DOHH2 (cell line): ENCODE results near the gene INPPL1.

ENCODE experiments used
- EZH2phosphoT487 ChIP-seq: fragments of 200-600 bp; sonication (generic); IDR thresholded peaks from 2 replicates; pipeline ENCODE4 v1.6.1; 2017; ENCODE audit warnings: borderline replicate concordance, mild to moderate bottlenecking, antibody characterized with exemption, low read length, moderate library complexity, mixed read lengths
- TF ChIP-seq, protein P1 (sequence below): fragments of 200-600 bp; sonication (generic); IDR thresholded peaks from one replicate; pipeline ENCODE4 v1.5.1; 2014; ENCODE audit warnings: antibody characterized with exemption, mild to moderate bottlenecking, low read depth, low read length; ENCODE audit not compliant: poor library complexity, severe bottlenecking

DNA sequence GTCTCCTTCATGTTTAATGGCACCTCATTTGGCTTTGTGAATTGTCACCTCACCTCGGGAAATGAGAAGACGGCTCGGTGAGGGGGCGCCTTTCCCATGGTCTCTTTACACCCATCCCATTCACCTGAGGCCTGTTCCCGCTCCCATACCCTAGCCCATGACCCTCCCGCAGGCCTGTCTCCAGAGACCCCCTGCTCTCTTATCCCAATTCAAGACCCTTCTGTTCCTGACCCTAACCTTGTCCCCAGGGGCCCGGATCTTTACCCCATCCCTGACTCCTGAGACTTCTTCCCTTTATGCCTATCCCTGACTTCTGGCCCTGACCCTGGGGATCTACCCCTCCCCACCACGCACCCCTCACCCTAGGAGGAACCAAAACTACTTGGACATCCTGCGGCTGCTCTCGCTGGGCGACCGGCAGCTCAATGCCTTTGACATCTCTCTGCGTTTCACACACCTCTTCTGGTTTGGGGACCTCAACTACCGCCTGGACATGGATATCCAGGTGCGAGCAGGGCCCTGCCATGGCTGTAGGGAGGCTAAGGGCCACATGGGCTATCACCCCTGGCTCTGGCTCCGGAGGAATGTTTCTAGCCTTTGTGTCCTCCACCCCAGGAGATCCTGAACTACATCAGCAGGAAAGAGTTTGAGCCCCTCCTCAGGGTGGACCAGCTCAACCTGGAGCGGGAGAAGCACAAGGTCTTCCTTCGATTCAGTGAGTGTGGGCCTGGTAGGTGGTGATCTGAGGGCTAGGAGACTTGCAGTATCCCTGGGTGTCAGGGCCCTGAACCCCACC is 7.9 kb downstream of the INPPL1 start:
- no peak for TF ChIP-seq EZH2phosphoT487
- TF ChIP-seq, protein P1, sequence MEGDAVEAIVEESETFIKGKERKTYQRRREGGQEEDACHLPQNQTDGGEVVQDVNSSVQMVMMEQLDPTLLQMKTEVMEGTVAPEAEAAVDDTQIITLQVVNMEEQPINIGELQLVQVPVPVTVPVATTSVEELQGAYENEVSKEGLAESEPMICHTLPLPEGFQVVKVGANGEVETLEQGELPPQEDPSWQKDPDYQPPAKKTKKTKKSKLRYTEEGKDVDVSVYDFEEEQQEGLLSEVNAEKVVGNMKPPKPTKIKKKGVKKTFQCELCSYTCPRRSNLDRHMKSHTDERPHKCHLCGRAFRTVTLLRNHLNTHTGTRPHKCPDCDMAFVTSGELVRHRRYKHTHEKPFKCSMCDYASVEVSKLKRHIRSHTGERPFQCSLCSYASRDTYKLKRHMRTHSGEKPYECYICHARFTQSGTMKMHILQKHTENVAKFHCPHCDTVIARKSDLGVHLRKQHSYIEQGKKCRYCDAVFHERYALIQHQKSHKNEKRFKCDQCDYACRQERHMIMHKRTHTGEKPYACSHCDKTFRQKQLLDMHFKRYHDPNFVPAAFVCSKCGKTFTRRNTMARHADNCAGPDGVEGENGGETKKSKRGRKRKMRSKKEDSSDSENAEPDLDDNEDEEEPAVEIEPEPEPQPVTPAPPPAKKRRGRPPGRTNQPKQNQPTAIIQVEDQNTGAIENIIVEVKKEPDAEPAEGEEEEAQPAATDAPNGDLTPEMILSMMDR = no peak
